Endothelial cell of umbilical vein (primary cell): ENCODE results near the gene NR5A1. TPM values are rescaled to one million over a fixed set of nuclear protein-coding genes. Genes with fewer than 3 reads are reported as not detected.

ENCODE experiments used
- BruUV-seq: library from RNA; stranded (reverse); fragments of 400-500 nt; replicated peaks from 2 replicates; lab custom pipeline; 2021; lab: Mats Ljungman, UMichigan
- CTCF ChIA-PET: fragments of 300-600, 350-600 bp; sonication (Branson Sonifier 250); formaldehyde crosslinking; loops from one replicate; lab custom pipeline; 2021; ENCODE audit warnings: antibody characterized with exemption, inconsistent platforms; lab: Charles Lee
- POLR2A ChIA-PET: fragments of 300-600, 350-600 bp; sonication (Branson Sonifier 250); formaldehyde crosslinking; loops from one replicate; lab custom pipeline; 2021; ENCODE audit warnings: antibody characterized with exemption, inconsistent platforms; lab: Charles Lee
- DNase-seq: peaks from one replicate; pipeline ENCODE4 v3.0.0-alpha.2; 2011; ENCODE audit warnings: low read depth, low spot score
- FAIRE-seq: peaks from 2 replicates; lab custom pipeline; 2011; peaks lifted over from hg19 to GRCh38; lab: Jason Lieb, UNC
- H2AFZ ChIP-seq: 2 replicates; pipeline ENCODE4 v1.6.0; 2012; ENCODE audit warnings: low read depth, low read length, control low read depth, inconsistent platforms
- H3K27ac ChIP-seq: 2 replicates; pipeline ENCODE4 v1.5.1; 2011; ENCODE audit warnings: low read depth, mild to moderate bottlenecking, control low read depth, low read length, moderate library complexity; ENCODE audit not compliant: insufficient read depth
- H3K27me3 ChIP-seq, 2 experiments: 2 replicates each; pipeline versions ENCODE4 v1.6.0 to v1.6.1; 2011; ENCODE audit warnings: low read length in 2 of 2, mixed read lengths in 1 of 2; ENCODE audit not compliant: control insufficient read depth in 2 of 2, insufficient read depth in 2 of 2
- H3K36me3 ChIP-seq, 2 experiments: 2 replicates in 1 of 2; 3 replicates in 1 of 2; pipeline ENCODE4 v1.5.1; 2011; ENCODE audit warnings: low read length in 2 of 2, mild to moderate bottlenecking in 1 of 2, moderate library complexity in 1 of 2; ENCODE audit not compliant: control insufficient read depth in 2 of 2, insufficient read depth in 2 of 2; ENCODE audit errors: extremely low read depth in 1 of 2
- H3K4me1 ChIP-seq: 3 replicates; pipeline ENCODE4 v1.5.1; 2011; ENCODE audit warnings: mild to moderate bottlenecking, low read length; ENCODE audit not compliant: control insufficient read depth, insufficient read depth; ENCODE audit errors: extremely low read depth
- H3K4me2 ChIP-seq: 2 replicates; pipeline ENCODE4 v1.6.1; 2011; ENCODE audit warnings: low read length, control low read depth, mixed read lengths; ENCODE audit not compliant: insufficient read depth
- H3K4me3 ChIP-seq, 3 experiments: fragments of 200-600 bp in 1 of 3; sonication (generic), shearing (Covaris generic) in 1 of 3; replicated peaks in 1 of 3; 2 replicates each; pipeline ENCODE4 v1.5.1; 2011 to 2016; ENCODE audit warnings: control low read depth in 3 of 3, low read length in 3 of 3, mild to moderate bottlenecking in 2 of 3, inconsistent platforms in 1 of 3, low read depth in 1 of 3, moderate library complexity in 1 of 3; ENCODE audit not compliant: insufficient read depth in 1 of 3
- H3K79me2 ChIP-seq: 2 replicates; pipeline ENCODE4 v1.6.0; 2012; ENCODE audit warnings: low read length, inconsistent platforms; ENCODE audit not compliant: control insufficient read depth, insufficient read depth
- H3K9ac ChIP-seq: replicated peaks from 2 replicates; pipeline ENCODE3; 2011; ENCODE audit warnings: low read length, control low read depth; ENCODE audit not compliant: insufficient read depth; ENCODE audit errors: extremely low read depth
- H3K9me1 ChIP-seq: replicated peaks from 3 replicates; pipeline ENCODE4 v1.6.0; 2011; ENCODE audit warnings: mild to moderate bottlenecking, low read length; ENCODE audit not compliant: control insufficient read depth, insufficient read depth; ENCODE audit errors: extremely low read depth
- H3K9me3 ChIP-seq: replicated peaks from 2 replicates; pipeline ENCODE4 v1.5.1; 2012; ENCODE audit warnings: low read length, inconsistent platforms; ENCODE audit not compliant: control insufficient read depth, insufficient read depth
- H4K20me1 ChIP-seq: replicated peaks from 2 replicates; pipeline ENCODE3; 2011; ENCODE audit warnings: mild to moderate bottlenecking, low read length; ENCODE audit not compliant: control insufficient read depth, insufficient read depth; ENCODE audit errors: extremely low read depth
- EZH2 ChIP-seq: IDR thresholded peaks from 2 replicates; pipeline ENCODE4 v1.6.1; 2012; ENCODE audit warnings: borderline replicate concordance, low read depth, mild to moderate bottlenecking, moderate library complexity, low read length, inconsistent platforms; ENCODE audit not compliant: severe bottlenecking
- FOS ChIP-seq: IDR thresholded peaks from 2 replicates; pipeline ENCODE4 v1.6.1; 2011; ENCODE audit warnings: mild to moderate bottlenecking, low read length, moderate library complexity, borderline replicate concordance; ENCODE audit not compliant: insufficient read depth
- GATA2 ChIP-seq: IDR thresholded peaks from 2 replicates; pipeline ENCODE4 v1.7.0; 2011; ENCODE audit warnings: low read depth, mild to moderate bottlenecking, moderate library complexity, mixed read lengths, low read length; ENCODE audit not compliant: insufficient read length, insufficient read depth
- JUN ChIP-seq: IDR thresholded peaks from 2 replicates; pipeline ENCODE4 v1.6.1; 2011; ENCODE audit warnings: borderline replicate concordance, low read depth; ENCODE audit not compliant: insufficient read length, insufficient read depth
- MYC ChIP-seq: IDR thresholded peaks from one replicate; pipeline ENCODE4 v1.6.1; 2011; ENCODE audit warnings: mild to moderate bottlenecking, low read depth, low read length
- POLR2A ChIP-seq: IDR thresholded peaks from 2 replicates; pipeline ENCODE4 v1.6.1; 2012; ENCODE audit warnings: low read depth, mild to moderate bottlenecking, control low read depth, low read length
- POLR2AphosphoS5 ChIP-seq: IDR thresholded peaks from 2 replicates; pipeline ENCODE4 v1.6.1; 2012; ENCODE audit warnings: low read depth, mild to moderate bottlenecking, control low read depth, low read length, moderate library complexity; ENCODE audit not compliant: insufficient read depth
- dilution Hi-C: fragments of 300-500 bp; cut with MboI; formaldehyde crosslinking; loops from one replicate; pipeline ENCODE4 v1.15.0; 2019; ENCODE audit warnings: low sequenced_read_pairs; ENCODE audit not compliant: extremely low pct_ligation_motif_present
- intact Hi-C: fragments of 100-400 bp; cut with micrococcal nuclease; formaldehyde crosslinking; loops from one replicate; pipeline ENCODE4 v1.10.0; 2022
- polyA plus RNA-seq, 4 experiments: library from polyadenylated mRNA; depleted of rRNA in 3 of 4; stranded (reverse) in 3 of 4; unstranded in 1 of 4; fragments of >200 nt; gene quantifications; 2 replicates each; pipeline versions ENCODE4 v1.2.1 to v1.2.3, GENCODE V29; 2011 to 2012; ENCODE audit warnings: missing spikeins in 1 of 4
- total RNA-seq: library from RNA; stranded (reverse); gene quantifications from 2 replicates; pipeline ENCODE4 v1.2.3, GENCODE V29; 2021
- TF ChIP-seq, protein P1 (sequence below), 2 donors: IDR thresholded peaks; 1 replicate in 1 of 2; 2 replicates in 1 of 2; pipeline ENCODE4 v1.5.1; 2011; ENCODE audit warnings: low read length in 2 of 2, mild to moderate bottlenecking in 2 of 2, moderate library complexity in 2 of 2, control low read depth in 1 of 2, inconsistent platforms in 1 of 2, low read depth in 1 of 2; ENCODE audit not compliant: insufficient read depth in 1 of 2; ENCODE audit errors: extremely low read depth in 1 of 2
- TF ChIP-seq, protein P2 (sequence below): IDR thresholded peaks from 2 replicates; pipeline ENCODE4 v1.6.1; 2011; ENCODE audit not compliant: insufficient read depth, insufficient read length

Gene NR5A1
- total and polyA plus RNA-seq, 2 donors (not counting 3 experiments of a cell fraction or from before 2014, with no cell fraction given), result not detected

DNA sequence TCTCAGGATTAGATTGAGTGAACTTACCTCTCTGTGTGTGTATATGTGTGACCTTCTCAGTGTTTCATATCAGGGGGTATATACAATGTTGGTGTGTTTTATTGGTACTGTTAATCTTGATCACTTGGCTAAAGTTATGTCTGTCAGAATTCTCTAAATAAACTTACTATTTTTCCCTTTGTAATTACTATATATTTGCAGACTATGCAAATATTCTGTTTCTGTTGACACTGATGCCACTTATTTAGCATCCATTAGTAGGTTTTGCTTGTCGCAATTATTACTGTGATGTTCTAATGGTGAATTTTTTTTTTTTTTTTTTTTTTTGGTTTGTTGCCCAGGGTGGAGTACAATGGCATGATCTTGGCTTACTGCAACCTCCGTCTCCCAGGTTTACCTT lies 42.9 kb upstream of the NR5A1 start:
- no peaks in the 10 kb centered on the region for H3K9me1 ChIP-seq
- no peaks in the 10 kb centered on the region for H3K9me3 ChIP-seq
- POLR2A ChIA-PET, result no interaction called here
- dilution Hi-C loops (no loop called here), intact Hi-C loops (loop anchor here (5.0 kb wide), 1 partner anchor 217 kb away; no protein-coding TSS in a partner anchor)
- H3K9ac ChIP-seq, result no peak overlapping the region
- DNase-seq (no peak), FAIRE-seq (no peak)
- no peaks in the 10 kb centered on the region for H3K36me3 ChIP-seq
- H2AFZ ChIP-seq, result no peak overlapping the region
- H3K27ac ChIP-seq, result no peak overlapping the region
- H3K4me3 ChIP-seq, result no peak overlapping the region
- no TSS peak for BruUV-seq
- no peaks in the 10 kb centered on the region for H4K20me1 ChIP-seq
- no peak overlapping the region for H3K4me2 ChIP-seq
- CTCF ChIA-PET, result interaction anchor here (0.7 to 3.9 kb wide), 4 partner anchors 12 to 215 kb away, joined by 4 to 14 read pairs (median 6); no protein-coding TSS in a partner anchor
- no peak for TF ChIP-seq FOS
- TF ChIP-seq POLR2A, result no peak
- no peak for TF ChIP-seq JUN
- no peak for TF ChIP-seq MYC
- TF ChIP-seq POLR2AphosphoS5, result no peak
- TF ChIP-seq, protein P1, sequence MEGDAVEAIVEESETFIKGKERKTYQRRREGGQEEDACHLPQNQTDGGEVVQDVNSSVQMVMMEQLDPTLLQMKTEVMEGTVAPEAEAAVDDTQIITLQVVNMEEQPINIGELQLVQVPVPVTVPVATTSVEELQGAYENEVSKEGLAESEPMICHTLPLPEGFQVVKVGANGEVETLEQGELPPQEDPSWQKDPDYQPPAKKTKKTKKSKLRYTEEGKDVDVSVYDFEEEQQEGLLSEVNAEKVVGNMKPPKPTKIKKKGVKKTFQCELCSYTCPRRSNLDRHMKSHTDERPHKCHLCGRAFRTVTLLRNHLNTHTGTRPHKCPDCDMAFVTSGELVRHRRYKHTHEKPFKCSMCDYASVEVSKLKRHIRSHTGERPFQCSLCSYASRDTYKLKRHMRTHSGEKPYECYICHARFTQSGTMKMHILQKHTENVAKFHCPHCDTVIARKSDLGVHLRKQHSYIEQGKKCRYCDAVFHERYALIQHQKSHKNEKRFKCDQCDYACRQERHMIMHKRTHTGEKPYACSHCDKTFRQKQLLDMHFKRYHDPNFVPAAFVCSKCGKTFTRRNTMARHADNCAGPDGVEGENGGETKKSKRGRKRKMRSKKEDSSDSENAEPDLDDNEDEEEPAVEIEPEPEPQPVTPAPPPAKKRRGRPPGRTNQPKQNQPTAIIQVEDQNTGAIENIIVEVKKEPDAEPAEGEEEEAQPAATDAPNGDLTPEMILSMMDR (IDR thresholded peaks at IDR 0.05; ENCODE audit: extremely low read depth in 1 of 2, insufficient read depth in 1 of 2, low read depth in 1 of 2, low read length in 2 of 2), result no peak
- no peak for TF ChIP-seq EZH2
- TF ChIP-seq, protein P2, sequence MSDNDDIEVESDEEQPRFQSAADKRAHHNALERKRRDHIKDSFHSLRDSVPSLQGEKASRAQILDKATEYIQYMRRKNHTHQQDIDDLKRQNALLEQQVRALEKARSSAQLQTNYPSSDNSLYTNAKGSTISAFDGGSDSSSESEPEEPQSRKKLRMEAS, result no peak
- TF ChIP-seq GATA2, result no peak
- no peaks in the 10 kb centered on the region for H3K4me1 ChIP-seq
- H3K27me3 ChIP-seq, result peaks cover 13 to 16% of the 10 kb centered on the region in 2 experiments
- no peaks in the 10 kb centered on the region for H3K79me2 ChIP-seq
